ENCODE data around the gene BCL2L13.

DNA sequence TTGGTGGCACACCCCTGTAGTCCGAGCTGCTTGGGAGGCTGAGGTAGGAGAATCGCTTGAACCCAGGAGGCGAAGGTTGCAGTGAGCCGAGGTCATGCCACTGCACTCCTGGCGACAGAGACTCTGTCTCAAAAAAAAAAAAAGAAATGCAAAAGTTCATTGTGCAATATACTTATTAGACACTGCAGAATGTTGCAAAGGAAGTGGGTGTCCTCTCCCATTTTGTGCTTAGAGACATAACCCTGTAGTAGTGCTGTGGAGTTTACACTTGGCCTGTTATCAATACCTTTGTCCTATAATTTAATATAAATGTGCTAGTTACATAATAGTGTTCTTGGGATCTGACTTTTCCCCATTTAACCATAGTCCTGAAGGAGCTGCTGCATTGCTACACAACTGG is 9.4 kb downstream of the BCL2L13 start:
- TF ChIP-seq, protein P1, sequence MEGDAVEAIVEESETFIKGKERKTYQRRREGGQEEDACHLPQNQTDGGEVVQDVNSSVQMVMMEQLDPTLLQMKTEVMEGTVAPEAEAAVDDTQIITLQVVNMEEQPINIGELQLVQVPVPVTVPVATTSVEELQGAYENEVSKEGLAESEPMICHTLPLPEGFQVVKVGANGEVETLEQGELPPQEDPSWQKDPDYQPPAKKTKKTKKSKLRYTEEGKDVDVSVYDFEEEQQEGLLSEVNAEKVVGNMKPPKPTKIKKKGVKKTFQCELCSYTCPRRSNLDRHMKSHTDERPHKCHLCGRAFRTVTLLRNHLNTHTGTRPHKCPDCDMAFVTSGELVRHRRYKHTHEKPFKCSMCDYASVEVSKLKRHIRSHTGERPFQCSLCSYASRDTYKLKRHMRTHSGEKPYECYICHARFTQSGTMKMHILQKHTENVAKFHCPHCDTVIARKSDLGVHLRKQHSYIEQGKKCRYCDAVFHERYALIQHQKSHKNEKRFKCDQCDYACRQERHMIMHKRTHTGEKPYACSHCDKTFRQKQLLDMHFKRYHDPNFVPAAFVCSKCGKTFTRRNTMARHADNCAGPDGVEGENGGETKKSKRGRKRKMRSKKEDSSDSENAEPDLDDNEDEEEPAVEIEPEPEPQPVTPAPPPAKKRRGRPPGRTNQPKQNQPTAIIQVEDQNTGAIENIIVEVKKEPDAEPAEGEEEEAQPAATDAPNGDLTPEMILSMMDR (IDR thresholded peaks at IDR 0.05): no peak
- TF ChIP-seq POLR2A (IDR thresholded peaks at IDR 0.05): no peak
